Measurements from ENCODE around the gene SLC22A3.
A peak's percentile ranks its signal among the peaks of the same experiment; 100 is the strongest.
"Not testable (repeated sequence)": the region's sequence is repeated elsewhere in the genome, so short reads cannot be mapped to it uniquely, and the experiment has no call there.

The SLC22A3 gene

DNA sequence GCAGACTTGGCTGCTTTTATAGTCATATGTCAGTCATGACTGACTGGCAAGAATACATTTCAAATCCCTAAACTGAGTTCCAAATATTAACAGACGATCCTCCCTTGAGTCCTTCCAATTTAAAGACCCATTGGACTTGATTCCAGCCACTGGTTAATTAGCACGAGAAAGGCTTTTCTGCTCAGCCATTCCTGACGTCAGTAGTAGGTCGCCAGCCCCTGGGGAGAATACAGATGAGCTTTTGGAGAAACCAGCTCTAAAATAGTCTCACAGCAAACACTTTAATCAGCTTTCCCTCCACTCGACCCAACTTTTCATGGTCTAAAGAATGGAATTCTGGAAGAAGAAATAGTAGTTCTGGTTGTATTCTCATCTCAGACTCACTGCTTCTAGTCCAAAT is 91.6 kb downstream of the SLC22A3 start:
- DNase-seq (ENCODE audit: low read depth, low spot score): no peak

GRCh38 chr6:160442151-160442550 is 94.0 kb downstream of the SLC22A3 start:
- DNase-seq (ENCODE audit: low read depth, low spot score): no peak

GRCh38 chr6:160445130-160445529 is 97.0 kb downstream of the SLC22A3 start:
- no peak for DNase-seq (ENCODE audit: low read depth, low spot score)

DNA sequence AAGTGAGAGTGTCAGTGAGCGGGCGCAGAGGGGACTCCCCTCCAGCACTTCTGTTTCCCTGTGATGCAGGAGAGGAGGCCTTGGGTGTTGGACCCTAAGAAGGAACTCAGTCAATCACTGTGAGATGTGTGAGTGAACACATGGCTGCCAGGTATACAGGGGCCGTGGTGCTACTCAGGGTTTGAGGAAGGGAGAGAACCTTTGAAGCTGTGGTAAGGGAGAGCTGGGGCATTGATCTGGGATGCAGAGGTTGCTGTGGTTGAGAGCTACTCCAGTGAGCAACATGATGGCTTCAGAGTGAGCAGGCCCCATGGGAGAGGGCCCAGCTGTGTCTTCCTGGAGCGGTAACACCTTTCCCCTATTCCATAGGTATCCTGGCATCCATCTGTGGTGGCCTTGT is 99.2 kb downstream of the SLC22A3 start:
- no peak for DNase-seq (ENCODE audit: low read depth, low spot score)

- DNase-seq (ENCODE audit: low read depth, low spot score): not testable (repeated sequence)
Observed at GRCh38 chr6:160449787-160450186, 101.6 kb downstream of the SLC22A3 start.

DNA sequence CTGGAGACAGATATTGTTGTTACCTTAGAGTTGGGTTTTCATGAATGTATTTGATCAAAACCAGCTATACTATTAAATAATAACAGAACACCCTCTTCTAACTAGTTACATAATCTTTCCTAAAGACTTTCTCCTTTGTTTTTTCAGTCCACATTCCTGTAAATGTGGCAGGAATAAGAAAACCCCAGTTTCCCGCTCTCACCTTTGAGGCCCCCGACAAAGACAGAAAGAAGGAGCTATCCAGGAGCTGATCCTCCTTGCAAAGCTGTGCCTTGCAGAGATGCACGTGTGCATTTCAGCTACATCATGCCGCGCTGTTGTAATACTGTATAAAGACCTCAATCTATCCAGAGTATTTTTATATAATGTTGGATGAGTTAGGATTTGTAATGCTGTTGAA is 102.7 kb downstream of the SLC22A3 start:
- no peak for DNase-seq (ENCODE audit: low read depth, low spot score)

DNA sequence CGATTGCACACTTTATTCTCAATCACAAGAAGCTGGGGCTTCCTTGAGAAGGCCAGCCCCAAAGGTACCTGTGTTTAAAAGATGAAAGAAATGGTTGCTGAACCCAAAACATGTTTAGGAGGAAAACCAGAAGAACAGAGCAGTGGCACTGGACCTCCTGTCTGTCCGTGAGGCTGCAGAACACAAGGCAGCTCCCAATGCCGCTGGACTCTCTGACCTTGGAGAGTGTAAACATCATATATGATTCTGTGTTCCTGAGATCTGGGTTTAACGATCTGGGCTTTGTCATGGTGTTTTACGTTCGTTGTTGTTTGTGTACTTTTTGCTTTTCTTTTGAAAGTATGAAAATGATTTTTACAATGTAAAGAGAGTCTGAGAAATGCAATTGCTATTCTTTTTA is 106.1 kb downstream of the SLC22A3 start:
- no peak for DNase-seq (ENCODE audit: low read depth, low spot score)

DNA sequence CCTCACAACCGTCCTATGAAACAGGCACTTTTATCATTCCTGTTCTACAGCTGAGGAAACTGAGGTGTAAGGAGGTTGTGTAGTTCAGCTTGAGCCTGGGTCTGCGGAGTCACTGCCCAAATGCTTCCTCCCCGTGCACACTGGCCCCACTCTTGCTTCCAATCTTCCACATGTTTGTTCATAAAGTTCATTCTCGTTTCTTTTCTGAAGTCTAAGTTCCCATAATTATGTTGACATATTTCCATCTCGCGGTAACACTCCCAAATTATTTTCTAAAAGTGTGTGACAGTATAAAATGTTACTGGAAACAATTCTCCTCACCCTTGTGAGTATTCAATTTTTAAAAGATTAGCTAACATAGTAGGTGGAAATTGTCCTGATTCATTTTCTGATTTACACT is 106.9 kb downstream of the SLC22A3 start:
- no peak for DNase-seq (ENCODE audit: low read depth, low spot score)

DNA sequence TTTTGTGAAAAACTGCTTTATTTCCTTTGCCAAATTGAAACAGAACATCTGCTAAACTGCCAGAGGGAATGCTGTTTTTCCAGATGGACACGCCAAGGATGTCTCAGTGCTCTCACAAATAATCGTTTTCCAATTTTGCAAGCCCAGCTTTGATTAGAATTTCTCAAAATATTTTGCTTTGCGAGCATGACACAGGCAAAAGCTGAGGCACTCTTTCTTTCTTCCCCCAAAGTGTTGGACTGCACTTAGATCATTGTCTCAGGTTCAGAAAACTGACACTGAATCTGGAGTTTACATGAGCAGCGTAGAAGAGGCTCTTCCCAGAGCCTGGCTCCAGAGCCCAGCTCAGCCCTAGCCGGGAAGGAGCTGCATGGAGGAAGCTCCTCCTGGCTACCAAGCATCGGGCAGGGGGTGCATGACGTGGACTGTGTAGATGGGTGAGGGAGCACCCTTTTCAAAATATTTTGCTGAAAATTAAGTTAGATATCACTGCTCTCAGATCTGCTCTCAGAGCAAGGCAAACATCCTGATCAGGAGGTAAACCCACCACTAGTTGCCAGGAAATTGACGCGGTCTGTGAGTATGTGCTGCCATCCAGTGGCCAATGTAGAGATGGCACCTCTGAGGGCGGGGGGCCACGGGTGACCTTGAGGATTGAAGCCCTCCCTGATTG is 107.5 kb downstream of the SLC22A3 start:
- peak; percentile 55 for DNase-seq (ENCODE audit: low read depth, low spot score)

GRCh38 chr6:160456214-160456546 is 108.0 kb downstream of the SLC22A3 start:
- no peak for DNase-seq (ENCODE audit: low read depth, low spot score)

DNA sequence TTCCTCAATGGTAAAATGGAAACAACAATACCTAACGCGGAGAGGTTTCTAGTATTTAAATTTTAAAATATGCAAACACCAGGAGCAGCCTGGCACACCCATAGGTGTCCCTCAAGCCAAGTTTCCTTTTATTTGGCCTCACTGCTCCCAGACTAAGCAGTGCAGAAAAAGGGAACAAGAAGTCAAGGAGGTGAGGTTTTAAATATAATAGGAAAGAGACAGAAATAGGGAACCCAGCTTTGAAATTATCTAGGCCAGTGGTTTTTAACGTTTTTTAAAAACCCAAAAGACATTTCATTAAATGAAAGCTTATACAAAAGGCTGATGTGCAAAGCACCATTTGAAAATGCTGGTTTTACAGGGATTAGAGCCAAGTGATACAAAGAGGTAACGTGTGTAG is 109.6 kb downstream of the SLC22A3 start:
- DNase-seq (ENCODE audit: low read depth, low spot score): no peak

GRCh38 chr6:160461641-160462040 is 113.5 kb downstream of the SLC22A3 start:
- DNase-seq (ENCODE audit: low read depth, low spot score): no peak

- no peak for DNase-seq (ENCODE audit: low read depth, low spot score)
Observed at GRCh38 chr6:160462116-160462515, 113.9 kb downstream of the SLC22A3 start.

GRCh38 chr6:160462551-160463109 is 114.5 kb downstream of the SLC22A3 start:
- DNase-seq (ENCODE audit: low read depth, low spot score): peak; percentile 54

- DNase-seq (ENCODE audit: low read depth, low spot score): no peak
Observed at GRCh38 chr6:160464744-160465143, 116.6 kb downstream of the SLC22A3 start.

- not testable (repeated sequence) for DNase-seq (ENCODE audit: low read depth, low spot score)
Observed at GRCh38 chr6:160467261-160467871, 119.2 kb downstream of the SLC22A3 start.

DNA sequence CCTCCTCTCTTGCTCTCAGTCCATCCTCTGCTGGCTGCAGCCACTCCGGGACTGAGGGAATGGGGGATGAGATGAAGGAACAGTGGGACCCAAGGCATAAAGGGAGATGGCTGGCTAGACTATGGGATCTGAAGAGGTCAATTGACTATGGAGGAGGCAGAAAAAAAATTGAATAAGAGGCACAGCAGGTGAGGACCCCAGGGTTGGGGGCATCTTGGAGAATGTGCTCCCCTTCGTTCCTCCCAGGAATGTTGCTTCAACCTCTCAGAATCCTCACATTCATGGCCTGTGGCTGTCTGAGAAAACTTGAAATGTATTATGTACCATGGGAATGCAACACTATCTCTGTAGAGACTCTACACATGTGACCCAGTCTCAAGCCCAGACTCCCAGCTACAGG is 121.0 kb downstream of the SLC22A3 start:
- DNase-seq (ENCODE audit: low read depth, low spot score): no peak

DNA sequence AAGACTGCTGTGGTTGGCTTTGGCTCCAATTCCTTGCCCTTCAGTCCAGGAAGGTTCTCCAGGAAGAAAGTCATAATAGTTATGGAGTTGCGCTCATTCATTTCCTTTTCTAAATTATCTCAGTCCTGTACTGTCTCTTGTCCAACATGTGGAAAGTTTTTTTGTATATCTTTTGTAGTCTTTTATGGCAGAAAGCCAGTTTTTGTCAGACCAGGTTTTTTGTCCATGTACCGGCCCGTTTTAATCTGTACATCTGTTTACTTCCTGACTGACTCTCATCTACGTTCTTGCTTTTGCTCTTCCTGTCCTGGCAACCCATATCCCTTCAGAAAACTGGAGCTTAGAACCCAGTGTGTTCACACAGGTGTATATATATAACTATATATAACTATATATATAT is 127.9 kb downstream of the SLC22A3 start:
- DNase-seq (ENCODE audit: low read depth, low spot score): not testable (repeated sequence)

- DNase-seq (ENCODE audit: low read depth, low spot score): not testable (repeated sequence)
Observed at GRCh38 chr6:160477072-160477471, 128.9 kb downstream of the SLC22A3 start.

- DNase-seq (ENCODE audit: low read depth, low spot score): no peak
Observed at GRCh38 chr6:160477901-160478300, 129.7 kb downstream of the SLC22A3 start.

DNA sequence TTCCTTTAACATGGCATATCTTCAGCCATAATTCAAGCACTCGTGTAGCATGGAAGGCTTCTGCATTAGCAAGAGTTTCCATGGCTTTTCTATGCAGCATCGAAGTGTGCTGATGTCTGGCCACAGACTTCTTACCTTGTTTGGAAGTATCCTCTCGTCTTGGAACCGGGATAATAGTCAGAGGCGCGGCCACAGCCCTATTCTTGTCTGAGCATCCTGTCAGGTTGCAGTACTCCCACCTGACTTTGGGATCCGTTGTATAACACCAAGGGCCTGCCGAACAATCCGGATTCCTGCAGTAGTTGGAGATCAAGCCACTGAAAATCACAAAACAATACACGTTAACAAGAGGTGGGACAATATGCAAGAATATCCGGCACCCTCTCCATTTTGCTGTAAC is 138.9 kb downstream of the SLC22A3 start:
- no peak for DNase-seq (ENCODE audit: low read depth, low spot score)

DNA sequence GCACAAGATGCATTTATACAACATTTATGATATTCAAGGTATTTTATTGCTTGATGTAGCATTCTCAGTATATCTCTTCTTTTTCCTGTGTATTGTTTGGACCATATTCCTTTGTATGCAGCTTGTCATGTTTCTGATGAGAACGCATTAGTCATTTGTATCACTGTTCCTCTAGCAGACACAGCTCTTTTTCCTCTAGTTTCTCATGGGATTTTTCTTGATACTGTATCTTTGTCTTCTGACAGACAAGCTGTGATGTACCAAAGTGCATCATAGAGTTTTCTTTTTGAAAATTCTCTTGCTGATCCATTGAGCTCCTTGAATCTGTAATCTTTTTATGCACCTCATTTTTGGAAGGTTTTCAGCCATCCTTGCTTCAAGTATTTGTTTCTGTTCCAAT is 140.9 kb downstream of the SLC22A3 start:
- DNase-seq (ENCODE audit: low read depth, low spot score): no peak

DNA sequence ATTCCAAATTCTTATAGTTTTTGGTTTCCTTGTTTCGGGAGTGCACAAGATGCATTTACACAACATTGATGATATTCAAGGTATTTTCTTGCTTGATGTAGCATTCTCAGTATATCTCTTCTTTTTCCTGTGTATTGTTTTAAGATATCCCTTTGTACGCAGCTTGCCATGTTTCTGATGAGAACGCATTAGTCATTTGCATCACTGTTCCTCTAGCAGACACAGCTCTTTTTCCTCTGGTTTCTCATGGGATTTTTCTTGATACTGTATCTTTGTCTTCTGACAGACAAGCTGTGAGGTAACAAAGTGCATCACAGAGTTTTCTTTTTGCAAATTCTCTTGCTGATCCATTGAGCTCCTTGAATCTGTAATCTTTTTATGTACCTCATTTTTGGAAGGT is 146.4 kb downstream of the SLC22A3 start:
- no peak for DNase-seq (ENCODE audit: low read depth, low spot score)
